ENCODE results near the gene WDR20.
"Not testable (repeated sequence)": the region's sequence is repeated elsewhere in the genome, so short reads cannot be mapped to it uniquely, and the experiment has no call there.

The WDR20 gene

DNA sequence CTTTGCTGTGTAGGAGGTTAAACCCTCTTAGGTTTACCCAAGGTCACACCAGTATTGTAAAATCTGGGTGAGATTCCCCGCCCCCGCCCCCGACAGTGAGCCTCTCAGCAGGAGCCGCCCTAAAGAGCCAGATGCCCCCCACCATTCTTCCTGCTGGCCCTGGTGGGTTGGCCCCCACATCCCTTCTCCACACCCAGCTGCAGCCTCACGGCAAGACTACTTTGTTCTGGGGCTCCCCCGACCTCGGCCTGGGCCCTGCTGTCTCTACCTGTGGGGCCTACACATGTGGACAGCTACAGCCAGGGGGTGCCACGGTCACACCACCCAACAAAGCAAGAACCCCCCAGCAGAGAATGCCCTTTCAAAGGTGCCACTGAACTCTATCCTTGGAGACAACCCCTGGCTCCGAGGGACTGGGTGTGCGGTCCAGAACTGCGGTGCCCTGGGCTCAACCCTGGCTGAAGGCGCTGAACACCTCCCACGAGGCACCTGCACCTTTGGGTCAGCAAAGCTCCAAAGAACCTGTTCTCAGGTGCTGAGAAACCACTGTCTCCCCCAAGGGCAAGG is 82.4 kb downstream of the WDR20 start:
- ATAC-seq: no peak

DNA sequence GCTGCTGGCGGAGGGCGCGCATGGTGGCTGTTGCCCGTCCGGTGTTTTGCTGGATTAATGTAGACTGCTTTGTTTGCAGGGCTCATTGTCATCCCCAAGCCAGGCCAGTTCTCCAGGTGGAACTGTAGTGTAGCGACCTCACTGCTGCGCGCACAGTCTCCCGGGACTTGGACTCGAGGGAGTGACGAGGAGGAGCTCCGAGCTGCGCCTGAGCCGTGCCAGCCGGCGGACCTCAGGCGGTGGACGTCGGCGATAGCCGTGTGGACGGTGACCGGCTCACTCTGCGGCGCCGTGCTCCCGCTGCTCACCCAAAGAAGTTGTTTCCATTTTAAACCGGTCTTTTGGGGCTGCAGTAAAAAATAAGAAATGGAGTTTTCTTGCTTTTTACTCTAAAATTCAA is 83.1 kb downstream of the WDR20 start:
- ATAC-seq: no peak

DNA sequence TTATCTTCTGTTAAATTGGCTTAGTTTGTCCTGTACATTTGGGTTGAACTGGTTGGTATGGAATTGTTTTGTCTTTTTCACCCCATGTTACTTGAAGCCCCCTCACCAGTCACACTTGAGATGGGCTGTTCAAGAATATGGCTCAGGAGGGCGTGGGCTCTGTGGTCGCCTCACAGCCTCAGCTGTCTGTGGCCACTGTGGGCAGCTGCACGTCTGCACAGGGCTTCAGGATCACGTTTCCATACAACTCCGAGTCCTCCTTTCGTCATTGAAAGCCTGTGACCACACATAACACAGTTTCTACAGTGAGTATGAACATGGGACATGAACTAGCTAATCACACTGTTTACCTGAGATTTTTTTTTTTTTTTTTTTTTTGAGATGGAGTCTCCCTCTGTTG is 84.0 kb downstream of the WDR20 start:
- no peak for ATAC-seq

DNA sequence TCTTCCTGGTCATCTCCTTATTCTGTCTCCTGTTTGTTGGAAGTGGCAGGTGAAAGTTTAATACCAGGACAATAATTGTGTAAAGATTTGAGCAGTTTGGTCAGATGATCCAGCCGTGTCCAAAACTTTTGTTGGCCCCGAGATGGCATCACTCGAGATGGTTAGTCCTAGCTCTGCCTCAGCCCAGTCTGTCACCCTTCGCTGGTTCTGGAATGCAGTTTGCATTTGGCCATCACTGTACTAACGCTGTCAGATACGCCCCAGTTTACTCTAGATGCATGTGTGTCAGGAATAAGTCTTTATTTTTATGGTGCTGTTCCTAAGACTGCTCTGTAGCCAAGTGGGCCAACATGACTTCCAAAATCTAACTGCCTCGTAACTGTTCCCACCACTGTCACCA is 85.7 kb downstream of the WDR20 start:
- no peak for ATAC-seq

DNA sequence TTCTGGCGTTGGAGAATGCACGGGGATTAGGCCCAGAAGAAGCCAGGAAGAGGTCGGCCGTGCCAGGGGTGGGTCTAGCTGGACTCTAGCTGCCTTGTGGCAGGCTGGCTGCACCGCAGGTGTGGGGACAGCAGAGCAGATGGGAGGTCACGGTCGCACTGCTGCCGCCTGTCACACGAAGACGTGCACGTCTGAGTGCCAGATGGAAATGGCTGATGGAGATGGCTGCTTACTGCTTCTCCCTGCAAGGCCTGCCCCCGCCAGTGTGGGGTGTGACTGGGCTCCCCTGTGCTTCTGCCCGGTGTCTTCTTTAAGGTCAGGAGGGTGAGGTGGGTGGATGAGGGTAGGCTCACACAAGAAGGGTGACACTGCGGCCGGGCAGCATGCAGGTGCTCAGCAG is 86.2 kb downstream of the WDR20 start:
- ATAC-seq: no peak

DNA sequence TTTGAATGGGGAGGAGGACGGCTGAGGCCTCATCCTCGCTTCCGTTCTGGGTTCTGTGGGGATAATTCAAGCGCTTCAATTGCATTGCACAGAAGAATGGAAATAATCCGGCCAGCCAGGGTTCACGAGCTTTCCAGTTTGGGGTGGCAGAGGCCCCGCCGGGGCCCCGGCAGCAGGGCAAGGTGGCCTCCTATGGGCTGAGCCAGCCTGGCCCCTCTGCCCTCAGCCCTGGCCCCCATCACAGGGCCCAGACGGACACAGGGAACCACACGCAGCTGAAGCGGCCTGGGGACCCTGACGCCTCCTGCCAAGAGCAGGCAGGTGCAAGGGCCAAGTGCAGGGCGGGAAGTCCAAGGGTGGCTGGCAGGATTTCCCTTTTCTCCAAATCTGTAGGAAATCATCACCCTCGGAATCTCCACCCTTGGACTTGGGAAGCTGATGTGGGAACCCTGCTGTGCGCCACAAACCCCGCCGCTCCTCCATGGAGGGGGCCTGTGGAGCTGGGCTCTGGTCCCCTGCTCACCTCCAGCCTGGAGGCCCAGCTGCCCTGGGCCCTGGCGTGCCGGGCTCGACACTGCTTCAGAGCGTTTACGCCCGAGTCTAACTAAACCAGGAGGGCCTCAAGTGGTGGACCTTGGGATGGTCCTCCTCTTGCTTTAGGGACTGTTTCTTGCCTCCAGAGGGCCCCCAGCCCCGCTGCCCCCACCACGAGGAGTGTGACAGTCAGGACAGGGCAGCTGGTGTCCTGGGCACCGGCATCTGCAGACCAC is 86.8 kb downstream of the WDR20 start:
- no peak for ATAC-seq

DNA sequence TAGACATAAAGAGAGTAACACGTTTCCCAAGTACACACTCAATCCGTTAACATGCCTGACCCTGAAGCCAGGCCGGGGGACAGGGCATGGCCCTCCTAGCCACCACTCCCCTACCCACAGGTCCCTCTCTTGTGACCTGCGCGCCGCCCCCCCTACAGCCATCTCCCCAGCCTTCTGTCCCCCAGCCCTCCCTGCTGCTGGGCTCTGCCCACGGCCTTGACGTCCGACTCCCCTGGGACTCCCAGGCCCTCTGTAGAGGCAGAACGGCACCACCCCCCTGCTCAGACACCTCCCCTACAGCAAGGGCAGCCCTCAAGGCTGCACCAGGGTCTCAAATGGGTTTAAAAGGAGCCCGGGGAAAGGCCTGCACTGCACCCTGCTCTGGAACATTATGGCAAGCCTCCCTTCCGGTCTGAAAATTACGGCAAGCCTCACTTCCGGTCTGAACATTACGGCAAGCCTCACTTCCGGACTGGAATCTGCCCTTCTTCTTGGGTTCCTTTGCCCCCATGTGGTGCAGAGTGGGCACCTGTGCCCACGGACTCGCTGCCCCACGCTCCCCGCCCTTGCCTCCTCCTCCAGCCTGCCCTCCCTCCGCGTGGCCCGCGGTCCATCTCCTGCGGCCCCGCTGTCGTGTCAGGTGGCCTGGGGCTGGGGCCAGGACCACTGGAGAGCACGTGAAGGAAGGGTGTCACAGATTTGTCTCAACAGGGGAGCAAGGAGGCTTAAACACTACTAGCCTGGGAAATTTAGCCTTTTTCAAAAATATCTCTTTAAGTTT is 87.7 kb downstream of the WDR20 start:
- ATAC-seq: no peak

DNA sequence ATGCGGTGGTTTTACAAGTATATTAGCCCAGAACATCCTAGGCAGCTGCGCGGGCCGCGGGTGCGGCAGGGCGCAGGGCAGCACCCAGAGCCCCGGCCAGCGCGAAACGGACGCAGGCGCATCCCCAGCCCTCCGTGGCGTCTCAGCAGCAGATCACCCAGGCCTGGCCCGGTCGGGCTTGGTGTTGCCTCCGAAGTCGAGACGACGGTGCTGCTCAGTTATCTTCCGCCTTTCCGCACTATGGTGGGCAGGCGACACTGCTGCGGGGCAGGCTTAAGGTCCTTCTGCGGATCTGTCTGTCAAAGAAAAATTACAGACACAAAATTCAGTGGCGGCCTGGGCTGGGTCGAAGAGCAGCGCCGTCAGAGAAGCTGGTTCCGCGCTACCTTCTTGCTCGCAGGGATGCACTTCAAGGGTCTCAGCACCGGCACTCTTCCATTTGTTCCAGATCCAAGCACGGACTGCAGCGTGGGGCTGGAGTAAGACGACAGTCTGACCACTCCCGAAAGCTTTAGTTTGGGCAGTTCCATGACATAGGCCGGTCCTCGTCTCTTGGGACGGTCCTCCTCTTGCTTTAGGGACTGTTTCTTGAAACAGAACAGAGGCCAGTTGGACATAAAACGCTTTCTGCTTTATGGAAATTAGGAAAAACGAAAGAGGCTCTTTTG is 89.5 kb downstream of the WDR20 start:
- ATAC-seq: no peak

DNA sequence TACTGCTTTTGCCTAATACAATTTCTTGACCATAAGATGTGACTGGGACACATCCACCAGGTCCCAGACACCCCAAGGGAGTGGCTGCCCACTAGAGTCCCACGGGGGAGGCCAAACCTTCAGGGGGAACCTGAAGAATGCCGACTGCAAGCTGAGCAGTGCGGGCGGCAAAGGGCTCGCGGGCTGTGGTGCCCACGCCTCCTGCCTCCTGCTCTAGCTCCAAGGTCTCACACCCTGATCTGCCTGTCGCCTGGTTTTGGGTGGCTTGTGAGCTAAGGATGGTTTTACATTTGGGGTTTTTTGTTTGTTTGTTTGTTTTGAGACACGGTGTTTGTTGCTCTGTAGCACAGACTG is 90.0 kb downstream of the WDR20 start:
- ATAC-seq: no peak

DNA sequence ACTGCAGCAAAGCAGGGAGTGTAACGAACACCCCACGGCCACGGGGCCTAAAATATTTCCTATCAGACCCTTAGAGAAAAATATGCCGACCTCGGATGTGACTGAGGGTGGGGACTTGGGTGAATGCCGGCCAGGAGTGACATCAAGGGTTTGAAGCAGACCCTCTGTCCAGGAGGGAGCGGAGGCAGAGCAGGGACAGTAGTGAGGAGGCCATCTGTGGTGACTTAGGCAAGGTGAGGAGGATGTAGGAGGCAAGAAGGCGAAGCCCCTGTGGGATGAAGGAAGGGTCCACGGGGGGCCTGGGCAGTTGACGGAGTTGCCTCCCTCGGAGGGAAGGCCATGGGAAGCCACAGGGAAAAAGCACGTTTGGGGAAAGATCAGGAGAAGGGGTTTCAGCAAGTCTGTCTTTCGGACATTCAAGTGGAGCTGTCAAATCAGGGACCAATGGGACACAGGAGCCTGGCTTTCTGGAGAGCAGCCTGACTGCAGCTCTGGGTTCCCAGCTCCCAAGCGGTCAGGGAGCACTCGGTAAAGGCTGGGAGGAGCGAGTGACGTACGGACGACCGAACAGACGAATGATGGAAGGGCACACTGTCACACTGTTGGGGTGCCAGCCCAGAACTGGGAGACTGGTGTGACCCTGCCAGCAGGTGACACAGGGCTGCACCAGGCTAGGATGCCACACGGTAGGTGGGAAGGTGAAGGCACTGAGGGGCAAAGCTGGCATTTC is 90.9 kb downstream of the WDR20 start:
- ATAC-seq: no peak

DNA sequence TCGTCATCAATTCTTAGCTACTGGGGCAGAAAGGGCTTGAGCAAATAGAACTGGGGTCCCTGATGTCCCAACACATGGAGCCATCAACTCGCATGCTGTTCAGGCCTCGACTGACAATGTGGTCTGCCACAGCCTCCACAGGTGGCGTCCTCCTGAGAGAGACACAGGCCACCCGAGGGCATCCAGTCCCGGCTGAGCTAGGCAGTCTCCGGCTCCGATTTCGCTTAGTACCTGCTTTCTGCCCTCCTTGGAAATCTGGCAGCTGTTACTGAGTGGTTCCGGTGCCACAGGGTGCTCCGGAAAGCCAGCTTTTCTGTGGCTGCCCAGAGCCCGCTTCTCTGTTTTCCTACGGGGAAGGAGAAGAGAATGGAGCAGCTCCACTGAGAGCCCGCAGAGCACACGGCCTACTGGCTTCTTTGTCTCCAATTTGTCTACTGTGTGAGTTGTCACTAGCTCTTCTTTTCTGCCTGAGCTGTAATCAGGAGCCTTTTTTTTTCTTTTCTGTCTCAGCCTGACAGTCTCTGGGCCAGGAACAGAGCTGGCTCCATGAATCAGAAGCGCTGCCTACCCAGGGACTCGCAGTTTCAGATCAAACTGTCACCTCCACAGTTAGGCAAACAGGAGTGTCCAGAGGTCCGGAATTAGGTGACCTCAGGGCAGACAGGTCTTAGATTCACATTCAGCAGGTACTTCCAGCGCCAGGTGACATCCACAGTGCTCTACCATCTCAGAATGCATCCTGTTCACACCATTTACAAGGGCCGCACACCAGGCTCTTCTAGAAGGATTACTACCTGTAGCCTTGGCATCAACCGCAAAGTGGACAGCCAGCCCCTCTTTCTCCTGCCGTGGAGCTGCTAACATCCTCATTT is 92.0 kb downstream of the WDR20 start:
- no peak for ATAC-seq

DNA sequence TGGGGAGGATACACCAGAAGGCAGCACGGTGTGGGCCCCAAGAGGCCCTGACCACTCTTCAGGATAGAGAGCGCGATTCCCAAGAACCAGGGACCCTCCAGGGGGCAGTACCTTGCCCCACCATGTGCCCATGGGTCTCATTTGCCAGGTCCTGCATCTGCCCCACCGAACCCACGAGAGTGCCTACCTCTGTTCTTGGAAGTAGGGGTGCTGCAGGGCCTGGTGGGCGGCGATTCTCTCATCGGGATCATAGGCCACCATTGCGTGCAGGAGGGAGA is 92.6 kb downstream of the WDR20 start:
- no peak for ATAC-seq

DNA sequence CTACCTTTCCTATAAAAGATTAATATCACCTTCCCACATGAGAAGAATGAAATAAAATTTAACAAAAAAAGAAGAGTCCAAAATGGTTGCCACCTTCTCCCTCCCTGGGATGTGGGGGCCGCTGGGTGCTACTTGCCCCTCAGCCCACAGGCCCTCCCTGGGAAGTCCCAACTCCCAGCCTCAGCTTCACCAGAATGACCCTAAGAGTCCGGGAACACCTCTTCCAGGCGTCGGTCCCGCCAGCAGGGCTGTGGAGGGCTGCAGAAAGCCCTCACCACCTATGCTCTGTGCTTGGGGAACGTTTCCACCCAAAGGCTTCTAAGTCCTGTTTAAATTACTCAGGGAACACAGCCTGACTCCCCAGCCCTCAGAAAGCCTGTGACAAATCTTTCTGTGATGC is 93.4 kb downstream of the WDR20 start:
- no peak for ATAC-seq

DNA sequence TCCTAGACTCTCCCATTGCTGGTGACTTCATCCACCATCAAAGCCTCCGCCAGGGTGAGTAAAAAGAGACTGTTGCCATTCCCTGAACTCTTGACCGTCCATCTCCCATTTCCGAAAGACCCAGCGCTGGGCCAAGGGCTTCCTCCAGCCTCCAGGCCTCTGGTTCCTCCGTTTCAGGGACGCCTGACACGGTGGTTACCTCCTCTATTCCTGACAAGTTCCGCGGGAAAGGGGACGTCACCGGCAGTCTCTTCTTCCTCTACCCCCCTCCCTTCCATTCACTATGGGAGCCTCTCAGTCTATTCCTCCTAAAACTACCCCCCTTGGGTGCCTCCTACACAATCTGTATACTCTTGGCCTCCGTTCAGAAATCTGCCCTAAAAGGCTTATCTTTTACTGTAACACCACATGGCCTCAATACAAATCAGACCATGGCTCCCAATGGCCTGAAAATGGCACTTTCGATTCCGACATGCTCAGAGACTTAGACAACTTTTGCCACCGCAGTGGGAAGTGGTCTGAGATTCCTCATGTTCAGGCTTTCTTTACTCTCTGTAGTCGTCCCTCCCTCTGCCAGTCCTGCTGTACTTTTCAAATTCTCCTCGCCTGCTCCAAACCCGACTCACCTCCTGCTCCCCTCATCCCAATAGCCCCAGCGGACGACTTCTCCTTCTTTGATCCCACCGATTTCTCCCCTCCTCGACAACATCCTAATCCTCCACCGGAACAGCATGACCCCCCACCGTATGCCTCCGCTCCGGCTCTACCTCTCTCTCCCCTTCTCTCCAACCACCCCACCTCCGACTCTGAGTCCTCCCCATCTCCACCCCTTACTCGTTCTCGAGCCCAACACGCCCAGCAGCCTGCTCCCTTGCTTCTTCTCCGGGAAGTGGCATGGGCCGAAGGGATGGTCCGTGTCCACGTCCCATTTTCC is 94.9 kb downstream of the WDR20 start:
- no peak for ATAC-seq

DNA sequence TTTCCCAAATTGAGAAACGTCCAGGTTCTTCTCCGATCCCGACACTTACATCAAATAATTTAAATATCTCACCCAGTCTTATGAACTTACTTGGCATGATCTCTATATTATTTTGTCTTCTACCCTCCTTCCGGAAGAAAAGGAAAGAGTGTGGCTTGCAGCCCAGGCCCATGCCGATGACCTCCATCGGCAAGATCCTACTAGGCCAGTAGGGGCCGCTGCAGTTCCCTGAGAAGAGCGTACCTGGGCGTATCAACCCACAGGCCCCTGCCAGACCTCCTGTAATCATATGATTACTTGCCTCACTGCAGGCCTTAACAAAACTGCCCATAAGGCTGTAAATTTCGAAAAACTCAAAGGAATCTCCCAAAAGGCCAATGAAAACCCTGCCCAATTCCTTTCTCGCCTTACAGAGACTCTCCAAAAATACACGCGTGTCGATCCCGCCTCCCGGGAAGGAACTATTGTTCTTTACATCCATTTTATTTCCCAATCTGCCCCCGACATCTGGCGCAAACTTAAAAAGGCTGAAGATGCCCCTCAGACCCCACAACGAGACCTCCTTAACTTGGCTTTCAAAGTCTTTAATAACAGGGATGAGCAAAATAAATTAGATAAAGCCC is 95.7 kb downstream of the WDR20 start:
- peak; percentile 88 to 95 for ATAC-seq

DNA sequence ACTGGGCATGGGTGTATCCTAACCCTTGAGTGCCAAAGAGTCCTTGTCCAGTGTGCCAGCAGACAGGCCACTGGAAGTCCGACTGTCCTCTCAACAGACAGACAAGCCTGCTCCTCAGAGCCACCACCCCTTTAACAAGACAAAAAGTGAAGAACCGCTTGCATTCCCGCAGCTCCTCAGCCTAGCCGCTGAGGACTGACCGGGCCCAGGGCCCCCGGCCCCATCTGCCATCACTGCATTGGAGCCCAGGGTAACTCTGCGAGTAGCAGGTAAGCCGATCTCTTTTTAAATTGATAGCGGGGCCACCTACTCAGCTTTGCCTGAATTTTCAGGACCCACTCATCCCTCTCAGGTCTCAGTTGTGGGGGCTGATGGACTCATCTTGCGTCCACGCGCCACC is 96.3 kb downstream of the WDR20 start:
- no peak for ATAC-seq

DNA sequence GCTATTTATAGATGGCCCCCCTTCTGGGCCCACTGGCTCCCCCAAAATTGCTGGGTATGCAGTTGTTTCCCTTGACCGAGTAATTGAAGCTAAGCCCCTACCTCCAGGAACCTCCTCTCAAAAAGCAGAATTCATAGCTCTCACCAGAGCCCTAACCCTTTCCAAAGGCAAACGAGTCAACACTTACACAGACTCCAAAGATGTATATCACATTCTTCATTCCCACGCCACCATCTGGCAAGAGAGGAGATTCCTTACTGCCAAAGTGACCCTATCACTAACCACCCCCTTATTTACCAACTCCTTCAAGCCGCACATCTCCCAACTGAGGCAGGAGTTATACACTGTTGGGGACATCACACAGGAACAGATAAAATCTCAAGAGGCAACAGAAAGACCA is 98.4 kb downstream of the WDR20 start:
- no peak for ATAC-seq

DNA sequence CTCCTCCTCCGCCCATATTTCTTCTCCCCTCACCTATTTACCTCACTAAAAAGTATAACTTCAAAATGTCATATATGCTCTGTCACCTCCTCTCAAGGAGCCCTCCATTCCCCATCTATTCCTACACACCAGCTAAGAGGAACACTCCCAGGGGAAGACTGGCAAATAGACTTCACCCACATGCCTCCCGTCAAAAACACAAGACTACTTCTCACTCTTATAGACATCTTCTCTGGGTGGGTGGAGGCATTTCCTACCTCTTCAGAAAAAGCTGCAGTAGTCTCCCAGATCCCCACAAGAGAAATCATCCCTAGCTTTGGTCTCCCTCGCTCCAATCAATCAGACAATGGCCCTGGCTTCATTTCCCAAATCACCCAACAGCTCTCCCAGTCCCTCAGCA is 99.1 kb downstream of the WDR20 start:
- no peak for ATAC-seq

DNA sequence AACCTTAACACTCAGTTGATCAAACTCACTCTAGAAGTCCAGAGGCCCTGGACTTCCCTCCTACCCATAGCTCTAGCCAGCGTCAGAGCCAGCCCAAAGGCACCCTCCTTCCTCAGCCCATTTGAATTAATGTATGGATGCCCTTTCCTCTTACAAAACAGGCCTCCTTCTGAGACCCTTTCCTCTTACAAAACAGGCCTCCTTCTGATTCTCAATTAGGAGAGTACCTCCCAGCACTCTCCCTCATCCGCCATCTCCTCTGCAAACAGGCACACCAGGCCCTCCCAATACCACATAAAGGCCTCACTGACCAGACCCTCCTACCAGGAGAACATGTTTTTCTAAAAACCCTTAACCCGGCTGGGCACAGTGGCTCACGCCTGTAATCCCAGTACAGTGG is 99.5 kb downstream of the WDR20 start:
- ATAC-seq: no peak

DNA sequence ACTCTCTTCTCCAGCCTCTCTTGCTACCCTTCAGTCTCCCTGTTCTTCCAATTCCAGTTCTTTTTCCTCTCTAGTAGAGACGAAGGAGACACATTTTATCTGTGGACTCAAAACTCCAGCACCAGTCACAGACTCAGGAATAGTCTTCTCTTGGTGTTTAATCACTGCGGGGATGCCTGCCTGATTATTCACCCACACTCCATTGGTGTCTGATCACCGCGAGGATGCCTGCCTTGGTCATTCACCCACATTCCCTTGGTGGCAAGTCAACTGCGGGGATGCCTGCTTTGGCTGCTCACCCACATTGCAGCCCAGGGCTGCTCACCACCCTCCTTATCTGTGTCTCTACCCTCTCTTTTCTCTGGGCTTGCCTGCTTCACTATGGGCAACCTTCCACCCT is 100.8 kb downstream of the WDR20 start:
- ATAC-seq: not testable (repeated sequence)

DNA sequence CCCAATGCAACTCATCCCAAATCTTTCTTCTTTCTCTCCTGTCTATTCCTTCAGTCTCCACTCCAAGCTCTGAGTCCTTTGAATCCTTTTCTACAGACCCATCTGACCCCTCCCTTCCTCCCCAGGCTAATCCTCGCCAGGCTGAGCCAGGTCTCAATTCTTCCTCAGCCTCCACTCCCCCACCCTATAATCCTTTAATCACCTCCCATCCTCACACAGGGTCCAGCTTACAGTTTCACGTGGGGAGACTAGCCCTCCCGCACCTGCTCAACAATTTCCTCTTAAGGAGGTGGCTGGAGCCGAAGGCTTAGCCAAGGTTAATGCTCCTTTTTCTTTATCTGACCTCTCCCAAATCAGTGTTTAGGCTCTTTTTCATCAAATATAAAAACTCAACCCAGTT is 101.5 kb downstream of the WDR20 start:
- no peak for ATAC-seq

Data from activated CD4-positive, CD25-positive, alpha-beta regulatory T cell treated with anti-CD3 and anti-CD28 coated beads, Interleukin-2, amount 50 U/mL, for 24 hours (primary cell).